ENCODE data around the gene MAP3K15. TPM values are rescaled to one million over a fixed set of nuclear protein-coding genes. Genes with fewer than 3 reads are reported as not detected.

Gene MAP3K15
- total RNA-seq, 1 donor from 2014 or later, result 1.1 TPM

DNA sequence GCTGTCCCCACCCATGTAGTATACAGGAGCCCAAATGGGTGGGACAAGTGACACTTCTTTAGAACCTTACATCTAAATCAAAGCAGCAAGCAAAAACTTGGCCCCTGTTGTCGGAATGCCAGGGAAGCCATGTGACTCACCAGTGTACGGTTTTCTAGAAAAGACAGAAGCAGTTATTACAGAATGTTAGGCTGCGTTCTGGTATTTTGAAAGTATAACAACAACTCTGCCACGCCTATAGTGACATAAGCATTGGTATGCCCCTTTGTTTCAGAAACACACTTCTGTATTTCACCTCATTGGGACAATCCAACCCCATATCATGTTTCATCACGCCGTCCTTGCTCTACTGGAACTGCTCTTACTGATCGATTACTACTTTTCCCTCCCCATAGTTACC, 156.8 kb downstream of the MAP3K15 start:
- Histone ChIP-seq H3F3A (ENCODE audit: low read depth) (no peaks in the 10 kb centered on the region), H3K9me3 (ENCODE audit: low read depth) (no peaks in the 10 kb centered on the region), H3K4me3 (no peak overlapping the region), H3K79me2 (ENCODE audit: low read depth) (no peaks in the 10 kb centered on the region), H3K9ac (no peak overlapping the region), H3K27ac (no peak overlapping the region), H3K4me2 (no peak overlapping the region), H2AFZ (replicated peaks) (no peak overlapping the region), H3K36me3 (no peaks in the 10 kb centered on the region), H3K27me3 (no peaks in the 10 kb centered on the region), H4K20me1 (ENCODE audit: low read depth) (no peaks in the 10 kb centered on the region), H3K4me1 (no peaks in the 10 kb centered on the region)
- Mint-ChIP-seq H3K4me1 (no peaks in the 10 kb centered on the region), H3K27me3 (ENCODE audit: insufficient read depth, low read depth) (no peaks in the 10 kb centered on the region), H3K36me3 (peaks cover 4% of the 10 kb centered on the region), H3K4me3 (no peak overlapping the region), H3K27ac (no peak overlapping the region), H3K9me3 (no peaks in the 10 kb centered on the region)
- no peak for DNase-seq (ENCODE audit: low spot score)
- no peak for TF ChIP-seq EZH2phosphoT487 (IDR thresholded peaks at IDR 0.05)
- no peak for TF ChIP-seq EZH2 (IDR thresholded peaks at IDR 0.05)
- TF ChIP-seq, protein P1, sequence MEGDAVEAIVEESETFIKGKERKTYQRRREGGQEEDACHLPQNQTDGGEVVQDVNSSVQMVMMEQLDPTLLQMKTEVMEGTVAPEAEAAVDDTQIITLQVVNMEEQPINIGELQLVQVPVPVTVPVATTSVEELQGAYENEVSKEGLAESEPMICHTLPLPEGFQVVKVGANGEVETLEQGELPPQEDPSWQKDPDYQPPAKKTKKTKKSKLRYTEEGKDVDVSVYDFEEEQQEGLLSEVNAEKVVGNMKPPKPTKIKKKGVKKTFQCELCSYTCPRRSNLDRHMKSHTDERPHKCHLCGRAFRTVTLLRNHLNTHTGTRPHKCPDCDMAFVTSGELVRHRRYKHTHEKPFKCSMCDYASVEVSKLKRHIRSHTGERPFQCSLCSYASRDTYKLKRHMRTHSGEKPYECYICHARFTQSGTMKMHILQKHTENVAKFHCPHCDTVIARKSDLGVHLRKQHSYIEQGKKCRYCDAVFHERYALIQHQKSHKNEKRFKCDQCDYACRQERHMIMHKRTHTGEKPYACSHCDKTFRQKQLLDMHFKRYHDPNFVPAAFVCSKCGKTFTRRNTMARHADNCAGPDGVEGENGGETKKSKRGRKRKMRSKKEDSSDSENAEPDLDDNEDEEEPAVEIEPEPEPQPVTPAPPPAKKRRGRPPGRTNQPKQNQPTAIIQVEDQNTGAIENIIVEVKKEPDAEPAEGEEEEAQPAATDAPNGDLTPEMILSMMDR (IDR thresholded peaks at IDR 0.05), result no peak

DNA sequence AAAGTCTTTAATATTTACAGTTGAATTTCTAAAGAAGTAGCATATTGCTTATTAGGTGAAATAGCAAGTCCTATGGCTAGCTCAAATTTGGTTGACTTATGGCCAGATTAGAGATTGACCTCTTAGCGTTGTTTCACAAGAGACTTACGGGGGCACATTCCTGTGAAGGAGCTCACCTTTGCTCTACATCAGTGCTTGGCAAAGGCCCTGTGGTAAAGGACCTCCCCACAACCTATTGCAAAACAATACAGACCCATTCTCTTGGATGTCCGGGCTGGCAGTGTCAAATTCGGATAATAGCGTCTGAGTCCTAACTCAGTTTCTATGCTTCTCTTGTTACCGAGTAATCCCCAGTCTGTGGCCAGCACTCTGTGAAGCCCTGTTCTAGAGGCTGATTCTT, 160.7 kb downstream of the MAP3K15 start:
- H3K27me3 Mint-ChIP-seq (ENCODE audit: insufficient read depth, low read depth), result no peaks in the 10 kb centered on the region
- no peaks in the 10 kb centered on the region for H3K9me3 ChIP-seq (ENCODE audit: low read depth)
- no peak for DNase-seq (ENCODE audit: low spot score)
- no peaks in the 10 kb centered on the region for H3K4me1 Mint-ChIP-seq
- H3K27me3 ChIP-seq, result no peaks in the 10 kb centered on the region
- no peaks in the 10 kb centered on the region for H3F3A ChIP-seq (ENCODE audit: low read depth)
- peaks cover 4% of the 10 kb centered on the region for H3K36me3 Mint-ChIP-seq
- no peak overlapping the region for H3K27ac ChIP-seq
- no peak overlapping the region for H3K4me3 ChIP-seq
- H3K4me2 ChIP-seq, result no peak overlapping the region
- H3K36me3 ChIP-seq, result no peaks in the 10 kb centered on the region
- no peak overlapping the region for H2AFZ ChIP-seq (replicated peaks)
- no peak overlapping the region for H3K9ac ChIP-seq
- no peaks in the 10 kb centered on the region for H3K9me3 Mint-ChIP-seq
- H3K27ac Mint-ChIP-seq, result no peak overlapping the region
- H3K4me1 ChIP-seq, result no peaks in the 10 kb centered on the region
- TF ChIP-seq EZH2 (IDR thresholded peaks at IDR 0.05) (no peak), EZH2phosphoT487 (IDR thresholded peaks at IDR 0.05) (no peak)
- TF ChIP-seq, protein P1 (IDR thresholded peaks at IDR 0.05), result no peak
- H3K79me2 ChIP-seq (ENCODE audit: low read depth), result no peaks in the 10 kb centered on the region
- no peaks in the 10 kb centered on the region for H4K20me1 ChIP-seq (ENCODE audit: low read depth)
- no peak overlapping the region for H3K4me3 Mint-ChIP-seq

DNA sequence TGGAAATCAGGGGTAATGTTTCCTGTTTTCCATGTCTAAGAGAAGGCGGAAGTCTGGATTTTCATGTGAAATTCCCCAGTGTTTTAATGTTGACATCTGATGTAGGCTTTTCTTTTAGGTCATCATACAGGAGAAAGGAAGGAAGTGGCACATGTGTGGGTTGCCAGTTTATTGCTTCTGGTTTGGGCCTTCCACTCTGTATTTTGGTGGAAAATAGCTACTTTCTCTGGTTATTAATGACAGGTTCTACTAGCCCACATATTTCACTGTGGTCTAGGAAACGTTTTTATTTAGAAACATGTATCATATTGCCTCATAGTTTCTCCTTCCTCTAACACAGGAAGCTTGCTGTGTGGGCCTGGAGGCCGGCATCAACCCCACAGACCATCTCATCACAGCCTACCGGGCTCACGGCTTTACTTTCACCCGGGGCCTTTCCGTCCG, 164.3 kb downstream of the MAP3K15 start:
- no peaks in the 10 kb centered on the region for H3K36me3 Mint-ChIP-seq
- H3K27me3 ChIP-seq, result no peaks in the 10 kb centered on the region
- peaks cover 3% of the 10 kb centered on the region for H4K20me1 ChIP-seq (ENCODE audit: low read depth)
- peaks cover 4% of the 10 kb centered on the region for H3K9me3 ChIP-seq (ENCODE audit: low read depth)
- H3K27ac Mint-ChIP-seq, result no peak overlapping the region
- no peak overlapping the region for H3K4me3 Mint-ChIP-seq
- H3K9me3 Mint-ChIP-seq, result no peaks in the 10 kb centered on the region
- H3K4me1 Mint-ChIP-seq, result no peaks in the 10 kb centered on the region
- no peak overlapping the region for H3K4me3 ChIP-seq
- no peak for TF ChIP-seq EZH2 (IDR thresholded peaks at IDR 0.05)
- TF ChIP-seq, protein P1 (IDR thresholded peaks at IDR 0.05), result no peak
- TF ChIP-seq EZH2phosphoT487 (IDR thresholded peaks at IDR 0.05), result no peak
- DNase-seq (ENCODE audit: low spot score), result no peak
- H3K4me2 ChIP-seq, result no peak overlapping the region
- no peak overlapping the region for H2AFZ ChIP-seq (replicated peaks)
- H3K4me1 ChIP-seq, result no peaks in the 10 kb centered on the region
- H3F3A ChIP-seq (ENCODE audit: low read depth), result no peaks in the 10 kb centered on the region
- no peak overlapping the region for H3K9ac ChIP-seq
- no peak overlapping the region for H3K27ac ChIP-seq
- H3K27me3 Mint-ChIP-seq (ENCODE audit: insufficient read depth, low read depth), result no peaks in the 10 kb centered on the region
- H3K79me2 ChIP-seq (ENCODE audit: low read depth), result peaks cover 22% of the 10 kb centered on the region
- no peaks in the 10 kb centered on the region for H3K36me3 ChIP-seq
